ENCODE results near the gene SMAD3.

DNA sequence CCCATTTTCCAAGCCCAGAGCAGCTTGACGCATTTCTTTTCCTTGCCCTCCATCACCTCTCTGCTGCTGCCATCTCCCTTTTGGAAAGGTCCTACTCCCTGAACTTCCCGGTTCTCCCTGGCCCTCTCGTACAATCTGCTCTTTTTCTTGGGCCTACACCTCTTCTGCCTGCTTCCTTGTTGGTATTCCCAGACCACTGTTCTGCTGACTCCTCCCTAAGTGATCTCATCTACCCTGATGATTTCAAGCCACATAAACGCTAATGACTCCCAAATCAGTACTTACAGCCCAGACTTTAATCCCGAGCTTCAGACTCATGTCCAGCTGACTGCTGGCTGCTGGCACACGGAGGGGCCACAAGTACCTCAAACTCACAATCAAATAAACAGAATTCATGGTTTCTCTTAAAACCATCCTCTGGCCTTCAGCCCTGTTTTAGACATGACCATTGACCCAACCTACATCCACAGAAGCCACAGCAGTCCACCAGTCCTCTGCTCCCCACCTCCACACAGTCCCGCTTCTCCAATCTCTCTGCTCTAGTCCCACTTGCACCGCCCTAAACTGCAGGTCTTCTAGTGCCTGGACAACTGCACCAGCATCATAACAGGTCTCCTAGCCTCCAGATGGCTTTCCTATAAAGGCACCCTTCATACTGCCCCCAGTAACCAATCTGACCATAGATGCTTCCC is 131.4 kb downstream of the SMAD3 start:
- TF ChIP-seq SRF (IDR thresholded peaks at IDR 0.05; ENCODE audit: low read depth in 2 of 2, low read length in 2 of 2) (no peak), SUZ12 (IDR thresholded peaks at IDR 0.05; ENCODE audit: unreplicated experiment) (no peak), JUNB (IDR thresholded peaks at IDR 0.05) (no peak), MEF2A (IDR thresholded peaks at IDR 0.05; ENCODE audit: insufficient read depth, low read depth, low read length) (no peak), STAT1 (conservative IDR thresholded peaks at IDR 0.05) (no peak), POU2F2 (IDR thresholded peaks at IDR 0.05; ENCODE audit: borderline replicate concordance, low read depth, low read length) (no peak), ZNF274 (IDR thresholded peaks at IDR 0.05; ENCODE audit: insufficient read depth, insufficient read length) (no peak), EZH2 (IDR thresholded peaks at IDR 0.05; ENCODE audit: borderline replicate concordance, control insufficient read depth, low read depth, low read length) (no peak), PAX5 (IDR thresholded peaks at IDR 0.05; ENCODE audit: borderline replicate concordance, low read depth, low read length) (no peak)
- TF ChIP-seq, protein P1, sequence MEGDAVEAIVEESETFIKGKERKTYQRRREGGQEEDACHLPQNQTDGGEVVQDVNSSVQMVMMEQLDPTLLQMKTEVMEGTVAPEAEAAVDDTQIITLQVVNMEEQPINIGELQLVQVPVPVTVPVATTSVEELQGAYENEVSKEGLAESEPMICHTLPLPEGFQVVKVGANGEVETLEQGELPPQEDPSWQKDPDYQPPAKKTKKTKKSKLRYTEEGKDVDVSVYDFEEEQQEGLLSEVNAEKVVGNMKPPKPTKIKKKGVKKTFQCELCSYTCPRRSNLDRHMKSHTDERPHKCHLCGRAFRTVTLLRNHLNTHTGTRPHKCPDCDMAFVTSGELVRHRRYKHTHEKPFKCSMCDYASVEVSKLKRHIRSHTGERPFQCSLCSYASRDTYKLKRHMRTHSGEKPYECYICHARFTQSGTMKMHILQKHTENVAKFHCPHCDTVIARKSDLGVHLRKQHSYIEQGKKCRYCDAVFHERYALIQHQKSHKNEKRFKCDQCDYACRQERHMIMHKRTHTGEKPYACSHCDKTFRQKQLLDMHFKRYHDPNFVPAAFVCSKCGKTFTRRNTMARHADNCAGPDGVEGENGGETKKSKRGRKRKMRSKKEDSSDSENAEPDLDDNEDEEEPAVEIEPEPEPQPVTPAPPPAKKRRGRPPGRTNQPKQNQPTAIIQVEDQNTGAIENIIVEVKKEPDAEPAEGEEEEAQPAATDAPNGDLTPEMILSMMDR (IDR thresholded peaks at IDR 0.05 in 2 of 3, conservative IDR thresholded peaks at IDR 0.05 in 1 of 3; ENCODE audit: control insufficient read depth in 2 of 3, extremely low read depth in 1 of 3, insufficient read depth in 1 of 3, low read depth in 3 of 3, low read length in 3 of 3) = no peak
- TF ChIP-seq, protein P2, sequence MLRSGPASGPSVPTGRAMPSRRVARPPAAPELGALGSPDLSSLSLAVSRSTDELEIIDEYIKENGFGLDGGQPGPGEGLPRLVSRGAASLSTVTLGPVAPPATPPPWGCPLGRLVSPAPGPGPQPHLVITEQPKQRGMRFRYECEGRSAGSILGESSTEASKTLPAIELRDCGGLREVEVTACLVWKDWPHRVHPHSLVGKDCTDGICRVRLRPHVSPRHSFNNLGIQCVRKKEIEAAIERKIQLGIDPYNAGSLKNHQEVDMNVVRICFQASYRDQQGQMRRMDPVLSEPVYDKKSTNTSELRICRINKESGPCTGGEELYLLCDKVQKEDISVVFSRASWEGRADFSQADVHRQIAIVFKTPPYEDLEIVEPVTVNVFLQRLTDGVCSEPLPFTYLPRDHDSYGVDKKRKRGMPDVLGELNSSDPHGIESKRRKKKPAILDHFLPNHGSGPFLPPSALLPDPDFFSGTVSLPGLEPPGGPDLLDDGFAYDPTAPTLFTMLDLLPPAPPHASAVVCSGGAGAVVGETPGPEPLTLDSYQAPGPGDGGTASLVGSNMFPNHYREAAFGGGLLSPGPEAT (IDR thresholded peaks at IDR 0.05; ENCODE audit: low read depth) = no peak
- TF ChIP-seq, protein P3, sequence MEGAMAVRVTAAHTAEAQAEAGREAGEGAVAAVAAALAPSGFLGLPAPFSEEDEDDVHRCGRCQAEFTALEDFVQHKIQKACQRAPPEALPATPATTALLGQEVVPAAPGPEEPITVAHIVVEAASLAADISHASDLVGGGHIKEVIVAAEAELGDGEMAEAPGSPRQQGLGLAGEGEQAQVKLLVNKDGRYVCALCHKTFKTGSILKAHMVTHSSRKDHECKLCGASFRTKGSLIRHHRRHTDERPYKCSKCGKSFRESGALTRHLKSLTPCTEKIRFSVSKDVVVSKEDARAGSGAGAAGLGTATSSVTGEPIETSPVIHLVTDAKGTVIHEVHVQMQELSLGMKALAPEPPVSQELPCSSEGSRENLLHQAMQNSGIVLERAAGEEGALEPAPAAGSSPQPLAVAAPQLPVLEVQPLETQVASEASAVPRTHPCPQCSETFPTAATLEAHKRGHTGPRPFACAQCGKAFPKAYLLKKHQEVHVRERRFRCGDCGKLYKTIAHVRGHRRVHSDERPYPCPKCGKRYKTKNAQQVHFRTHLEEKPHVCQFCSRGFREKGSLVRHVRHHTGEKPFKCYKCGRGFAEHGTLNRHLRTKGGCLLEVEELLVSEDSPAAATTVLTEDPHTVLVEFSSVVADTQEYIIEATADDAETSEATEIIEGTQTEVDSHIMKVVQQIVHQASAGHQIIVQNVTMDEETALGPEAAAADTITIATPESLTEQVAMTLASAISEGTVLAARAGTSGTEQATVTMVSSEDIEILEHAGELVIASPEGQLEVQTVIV (IDR thresholded peaks at IDR 0.05; ENCODE audit: borderline replicate concordance, partially characterized antibody) = no peak
- TF ChIP-seq, protein P4, sequence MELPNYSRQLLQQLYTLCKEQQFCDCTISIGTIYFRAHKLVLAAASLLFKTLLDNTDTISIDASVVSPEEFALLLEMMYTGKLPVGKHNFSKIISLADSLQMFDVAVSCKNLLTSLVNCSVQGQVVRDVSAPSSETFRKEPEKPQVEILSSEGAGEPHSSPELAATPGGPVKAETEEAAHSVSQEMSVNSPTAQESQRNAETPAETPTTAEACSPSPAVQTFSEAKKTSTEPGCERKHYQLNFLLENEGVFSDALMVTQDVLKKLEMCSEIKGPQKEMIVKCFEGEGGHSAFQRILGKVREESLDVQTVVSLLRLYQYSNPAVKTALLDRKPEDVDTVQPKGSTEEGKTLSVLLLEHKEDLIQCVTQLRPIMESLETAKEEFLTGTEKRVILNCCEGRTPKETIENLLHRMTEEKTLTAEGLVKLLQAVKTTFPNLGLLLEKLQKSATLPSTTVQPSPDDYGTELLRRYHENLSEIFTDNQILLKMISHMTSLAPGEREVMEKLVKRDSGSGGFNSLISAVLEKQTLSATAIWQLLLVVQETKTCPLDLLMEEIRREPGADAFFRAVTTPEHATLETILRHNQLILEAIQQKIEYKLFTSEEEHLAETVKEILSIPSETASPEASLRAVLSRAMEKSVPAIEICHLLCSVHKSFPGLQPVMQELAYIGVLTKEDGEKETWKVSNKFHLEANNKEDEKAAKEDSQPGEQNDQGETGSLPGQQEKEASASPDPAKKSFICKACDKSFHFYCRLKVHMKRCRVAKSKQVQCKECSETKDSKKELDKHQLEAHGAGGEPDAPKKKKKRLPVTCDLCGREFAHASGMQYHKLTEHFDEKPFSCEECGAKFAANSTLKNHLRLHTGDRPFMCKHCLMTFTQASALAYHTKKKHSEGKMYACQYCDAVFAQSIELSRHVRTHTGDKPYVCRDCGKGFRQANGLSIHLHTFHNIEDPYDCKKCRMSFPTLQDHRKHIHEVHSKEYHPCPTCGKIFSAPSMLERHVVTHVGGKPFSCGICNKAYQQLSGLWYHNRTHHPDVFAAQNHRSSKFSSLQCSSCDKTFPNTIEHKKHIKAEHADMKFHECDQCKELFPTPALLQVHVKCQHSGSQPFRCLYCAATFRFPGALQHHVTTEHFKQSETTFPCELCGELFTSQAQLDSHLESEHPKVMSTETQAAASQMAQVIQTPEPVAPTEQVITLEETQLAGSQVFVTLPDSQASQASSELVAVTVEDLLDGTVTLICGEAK (IDR thresholded peaks at IDR 0.05; ENCODE audit: borderline replicate concordance) = no peak
